ENCODE data around the gene TRIM34.
"Not testable (repeated sequence)": the region's sequence is repeated elsewhere in the genome, so short reads cannot be mapped to it uniquely, and the experiment has no call there.

Gene TRIM34, protein sequence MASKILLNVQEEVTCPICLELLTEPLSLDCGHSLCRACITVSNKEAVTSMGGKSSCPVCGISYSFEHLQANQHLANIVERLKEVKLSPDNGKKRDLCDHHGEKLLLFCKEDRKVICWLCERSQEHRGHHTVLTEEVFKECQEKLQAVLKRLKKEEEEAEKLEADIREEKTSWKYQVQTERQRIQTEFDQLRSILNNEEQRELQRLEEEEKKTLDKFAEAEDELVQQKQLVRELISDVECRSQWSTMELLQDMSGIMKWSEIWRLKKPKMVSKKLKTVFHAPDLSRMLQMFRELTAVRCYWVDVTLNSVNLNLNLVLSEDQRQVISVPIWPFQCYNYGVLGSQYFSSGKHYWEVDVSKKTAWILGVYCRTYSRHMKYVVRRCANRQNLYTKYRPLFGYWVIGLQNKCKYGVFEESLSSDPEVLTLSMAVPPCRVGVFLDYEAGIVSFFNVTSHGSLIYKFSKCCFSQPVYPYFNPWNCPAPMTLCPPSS

DNA sequence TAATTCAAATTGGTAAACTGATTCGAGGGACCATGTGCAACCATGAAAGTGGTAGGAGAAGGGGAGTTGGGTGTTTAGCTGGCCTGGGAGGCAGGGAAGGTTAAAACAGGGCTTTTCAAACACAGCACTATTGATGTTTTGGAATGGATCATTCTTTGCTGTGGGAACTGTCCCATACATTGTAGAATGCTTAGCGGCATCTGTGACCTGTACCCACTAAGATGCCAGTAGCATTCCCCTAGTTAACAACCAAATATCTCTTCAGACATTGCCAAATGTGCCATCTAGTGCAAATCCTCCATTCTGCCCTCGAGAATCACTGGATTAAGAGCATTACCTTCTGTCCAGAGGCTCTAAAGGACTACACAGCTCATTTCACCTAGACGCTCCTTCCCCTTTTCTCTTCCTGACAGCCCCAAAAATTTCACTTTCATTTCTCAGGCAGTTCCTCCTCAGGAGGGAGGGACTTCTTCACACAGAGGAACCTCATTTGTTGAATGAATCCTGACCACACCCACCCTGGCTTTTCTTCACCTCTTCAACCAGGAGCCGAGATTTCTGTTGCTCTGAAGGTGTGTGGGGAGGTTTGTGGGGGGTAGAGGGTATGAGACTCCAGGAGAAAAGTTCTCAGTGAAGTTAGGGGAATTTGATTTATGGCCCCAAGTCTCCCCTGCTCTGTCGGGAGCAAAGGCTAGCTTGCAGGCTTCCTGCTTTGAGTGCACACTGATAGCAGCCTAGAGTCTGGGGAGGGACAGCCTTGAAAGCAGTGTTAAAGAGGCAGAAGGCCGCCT, at the start of gene TRIM34:
Gene TRIM34 (plus strand): TSS at position 513 of the 791 bp plus-strand sequence. CDS start 7,331 bp downstream, outside the sequence.
- peak; percentile 40 for DNase-seq

DNA sequence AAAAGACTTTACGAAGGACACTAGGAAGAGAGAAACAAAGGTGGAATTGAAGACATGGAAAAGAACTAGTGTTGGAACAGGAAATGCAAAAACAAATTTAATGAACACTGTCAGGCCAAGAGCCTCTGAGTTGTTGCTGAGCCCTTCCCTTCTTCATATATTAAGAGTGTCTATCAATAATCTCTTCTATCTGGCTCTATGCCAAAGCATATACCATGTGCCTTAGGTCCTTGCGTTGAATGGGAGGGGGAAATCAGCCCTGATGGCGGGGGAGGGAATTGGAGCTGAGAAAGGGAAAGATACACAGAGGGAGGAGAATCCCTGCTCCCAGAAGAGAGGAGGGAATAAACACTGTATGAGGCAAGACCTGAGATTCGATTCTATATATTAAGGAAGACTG, 49.6 kb upstream of the TRIM34 start:
- DNase-seq = no peak

DNA sequence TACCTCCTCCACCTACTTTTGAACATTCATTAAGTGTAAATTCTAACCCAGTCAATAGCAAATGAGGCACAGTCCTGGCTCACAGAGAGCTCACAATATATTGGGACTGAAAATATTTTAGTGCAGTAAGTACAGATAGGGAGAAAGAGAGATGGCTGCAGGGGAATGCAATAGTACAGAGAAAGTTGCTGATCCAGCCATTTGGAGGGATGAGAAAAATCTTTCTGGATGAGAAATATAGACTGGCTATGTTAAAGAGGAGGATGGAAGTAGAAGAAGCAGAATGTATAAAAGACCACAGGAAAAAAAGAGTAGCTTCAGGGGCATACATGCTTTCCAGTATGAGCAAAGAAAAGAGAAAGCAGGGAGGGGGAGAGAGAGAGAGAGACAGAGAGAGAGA, 47.7 kb upstream of the TRIM34 start:
- no peak for DNase-seq

DNA sequence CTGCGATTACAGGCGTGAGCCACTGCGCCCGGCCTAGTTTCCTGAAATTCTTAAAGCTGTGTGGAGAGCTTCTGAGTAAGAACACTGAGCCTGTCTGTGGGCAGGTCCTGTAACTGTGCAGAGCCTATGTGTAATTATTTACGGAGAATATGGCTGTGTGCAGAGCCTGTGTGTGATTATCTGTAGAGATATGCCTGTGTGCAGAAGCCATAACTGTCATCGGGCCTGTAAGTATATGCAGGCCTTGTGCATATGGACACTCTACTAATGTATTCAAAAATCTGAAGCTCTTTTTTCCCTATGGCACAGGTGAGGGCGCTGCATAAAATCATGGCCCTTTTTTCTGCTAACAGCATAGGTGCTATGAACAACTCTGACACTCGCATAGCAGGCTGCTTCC, 44.2 kb upstream of the TRIM34 start, which contains the start of gene OR52B6:
Gene OR52B6 (plus strand): TSS at position 301 of the 400 bp plus-strand sequence. CDS start 0 bp downstream, at position 301.
- no peak for DNase-seq

DNA sequence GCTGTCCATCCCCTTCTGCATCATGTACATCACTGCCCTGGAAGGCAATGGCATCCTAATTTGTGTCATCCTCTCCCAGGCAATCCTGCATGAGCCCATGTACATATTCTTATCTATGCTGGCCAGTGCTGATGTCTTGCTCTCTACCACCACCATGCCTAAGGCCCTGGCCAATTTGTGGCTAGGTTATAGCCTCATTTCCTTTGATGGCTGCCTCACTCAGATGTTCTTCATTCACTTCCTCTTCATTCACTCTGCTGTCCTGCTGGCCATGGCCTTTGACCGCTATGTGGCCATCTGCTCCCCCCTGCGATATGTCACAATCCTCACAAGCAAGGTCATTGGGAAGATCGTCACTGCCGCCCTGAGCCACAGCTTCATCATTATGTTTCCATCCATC, 43.8 kb upstream of the TRIM34 start:
- DNase-seq = no peak

DNA sequence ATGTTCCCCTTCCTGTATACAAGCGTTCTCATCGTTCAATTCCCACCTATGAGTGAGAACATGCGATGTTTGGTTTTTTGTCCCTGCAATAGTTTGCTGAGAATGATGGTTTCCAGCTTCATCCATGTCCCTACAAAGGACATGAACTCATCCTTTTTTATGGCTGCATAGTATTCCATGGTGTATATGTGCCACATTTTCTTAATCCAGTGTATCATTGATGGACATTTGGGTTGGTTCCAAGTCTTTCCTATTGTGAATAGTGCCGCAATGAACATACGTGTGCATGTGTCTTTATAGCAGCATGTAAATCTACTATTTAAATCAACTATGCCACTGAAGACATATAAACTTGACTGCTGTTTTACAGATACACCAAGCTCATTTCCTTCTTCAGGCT, 40.3 kb upstream of the TRIM34 start:
- not testable (repeated sequence) for DNase-seq

DNA sequence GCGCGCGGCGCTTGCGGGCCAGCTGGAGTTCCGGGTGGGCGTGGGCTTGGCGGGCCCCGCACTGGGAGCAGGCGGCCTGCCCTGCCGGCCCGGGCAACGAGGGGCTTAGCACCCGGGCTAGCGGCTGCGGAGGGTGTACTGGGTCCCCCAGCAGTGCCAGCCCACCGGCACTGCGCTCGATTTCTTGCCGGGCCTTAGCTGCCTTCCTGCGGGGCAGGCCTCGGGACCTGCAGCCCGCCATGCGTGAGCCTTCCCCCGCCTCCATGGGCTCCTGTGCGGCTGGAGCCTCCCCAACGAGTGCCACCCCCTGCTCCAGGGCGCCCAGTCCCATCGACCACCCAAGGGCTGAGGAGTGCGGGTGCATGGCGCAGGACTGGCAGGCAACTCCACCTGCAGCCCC, 34.9 kb upstream of the TRIM34 start:
- DNase-seq = not testable (repeated sequence)

DNA sequence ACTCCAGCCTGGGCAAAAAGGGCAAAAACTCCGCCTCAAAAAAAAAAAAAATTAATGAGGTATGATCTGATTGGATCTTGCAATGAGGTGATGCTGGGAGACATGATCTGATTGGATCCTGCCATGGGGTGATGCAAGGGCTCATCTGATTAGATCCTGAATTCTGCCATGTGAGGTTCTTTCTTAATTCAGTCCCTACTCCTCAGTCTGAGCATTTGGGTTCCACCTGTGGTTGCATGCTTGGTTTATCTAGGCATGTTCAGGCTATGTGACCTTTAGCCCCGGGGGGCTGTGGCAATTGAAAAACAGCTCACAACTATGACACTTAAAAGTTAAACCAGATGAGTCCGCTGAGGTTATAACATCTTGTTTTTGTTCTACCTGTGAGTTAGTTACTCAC, 33.2 kb upstream of the TRIM34 start:
- no peak for DNase-seq

DNA sequence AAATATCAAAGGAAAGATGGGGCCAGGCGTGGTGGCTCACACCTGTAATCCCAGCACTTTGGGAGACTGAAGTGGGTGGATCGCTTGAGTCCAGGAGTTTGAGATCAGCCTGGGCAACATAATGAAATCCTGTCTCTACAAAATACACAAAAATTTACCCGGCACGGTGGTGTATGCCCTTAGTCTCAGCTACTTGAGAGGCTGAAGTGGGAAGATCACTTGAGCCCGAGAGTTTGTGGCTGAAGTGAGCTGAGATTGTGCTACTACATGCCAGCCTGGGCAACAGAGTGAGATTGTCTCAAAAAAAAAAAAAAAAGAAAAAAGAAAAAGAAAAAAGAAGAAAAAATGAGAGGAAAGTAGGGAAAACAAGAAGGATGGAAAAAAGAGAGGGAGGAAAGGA, 32.2 kb upstream of the TRIM34 start:
- DNase-seq = no peak

DNA sequence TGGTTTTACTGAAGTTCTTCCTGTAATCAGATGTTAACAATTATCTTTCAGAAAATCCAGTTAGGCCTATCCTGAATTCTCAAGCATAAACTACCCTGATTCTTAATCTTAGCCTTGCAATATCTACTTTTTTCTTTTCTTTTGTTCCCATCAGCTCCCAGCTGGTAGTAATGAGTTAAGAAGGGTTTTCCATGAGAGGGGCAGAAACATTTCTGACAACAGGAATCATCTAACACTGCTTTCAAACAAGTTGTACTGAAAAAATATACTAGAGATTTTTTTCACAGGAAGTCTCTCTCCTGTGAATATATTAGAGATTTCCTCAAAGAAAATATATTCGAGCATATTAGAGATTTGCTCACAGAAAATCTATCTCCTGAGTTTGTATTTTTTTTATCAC, 31.7 kb upstream of the TRIM34 start:
- DNase-seq = no peak

DNA sequence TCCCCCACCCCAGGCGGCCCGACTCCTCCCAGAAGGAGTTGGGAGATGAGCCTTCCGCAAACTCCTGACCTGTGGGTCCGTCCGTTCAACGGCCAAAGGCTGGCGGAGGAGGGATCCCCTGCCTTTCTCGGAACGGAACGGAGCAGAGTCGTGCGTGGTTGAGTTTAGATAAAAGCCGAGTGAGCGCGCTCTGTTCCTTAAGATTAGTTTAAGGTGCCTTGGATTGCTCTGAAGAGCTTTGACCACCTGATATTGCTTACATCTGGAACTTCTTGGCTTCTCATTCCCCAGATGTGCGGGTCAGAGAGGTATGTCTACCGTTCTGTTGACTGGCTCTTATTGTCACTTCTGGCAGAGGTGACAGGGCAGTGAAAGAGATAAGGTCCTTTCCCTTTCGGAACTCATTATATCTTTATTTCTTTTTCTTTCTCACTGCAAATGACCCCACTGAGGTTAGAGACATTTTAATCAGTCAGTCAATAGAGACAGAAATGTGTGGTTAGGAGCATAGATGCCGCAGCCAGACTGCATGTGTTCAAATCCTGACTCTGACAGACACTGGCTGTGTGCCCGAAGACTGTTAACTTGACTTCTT, 28.1 kb upstream of the TRIM34 start, which contains the start of gene TRIM6:
Gene TRIM6 (plus strand): TSS at position 31 of the 595 bp plus-strand sequence. CDS start 261 bp downstream, at position 292.
- DNase-seq = no peak

DNA sequence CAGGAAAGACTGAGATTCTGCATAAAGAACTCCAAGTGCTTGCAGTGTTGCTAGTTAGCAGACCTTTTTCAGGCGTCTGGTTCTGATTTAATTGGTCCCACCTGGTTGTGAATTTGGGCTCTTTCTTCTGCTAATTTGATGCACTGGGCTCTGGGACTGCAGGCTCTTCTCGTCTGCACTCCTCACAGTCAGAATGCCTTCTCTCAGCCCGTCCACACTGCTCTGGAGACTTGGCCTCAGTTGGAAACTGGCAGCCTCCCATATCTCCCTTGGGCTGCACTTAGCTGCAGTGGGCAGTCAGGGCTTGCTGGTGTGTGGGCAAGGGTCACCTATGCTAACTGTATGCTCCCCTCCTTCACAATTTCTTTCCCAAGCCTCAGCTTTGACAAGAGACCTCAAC, 26.8 kb upstream of the TRIM34 start:
- no peak for DNase-seq

DNA sequence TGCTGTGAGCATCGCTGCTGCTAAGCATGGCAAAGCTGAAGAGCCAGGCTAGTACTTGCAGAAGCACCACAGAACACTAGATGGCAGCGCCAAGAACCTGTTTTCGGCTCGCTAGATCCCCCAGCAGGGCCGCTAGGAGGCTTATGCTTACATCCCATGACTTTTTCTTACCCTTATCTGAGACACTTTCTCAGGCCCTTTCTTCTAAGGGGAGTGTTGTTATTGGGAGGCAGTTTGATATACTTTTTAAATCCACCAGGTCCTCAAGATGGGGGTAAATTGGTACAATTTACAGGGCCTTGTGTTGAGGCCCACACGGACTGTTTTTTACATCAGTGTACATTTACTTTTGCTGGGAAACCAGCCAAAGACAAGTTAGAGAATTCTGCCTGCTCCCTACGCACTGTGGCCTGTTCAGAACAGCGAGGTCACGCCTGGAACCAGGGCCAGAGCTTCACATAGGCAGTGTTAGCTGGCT, 24.4 kb upstream of the TRIM34 start:
- no peak for DNase-seq

DNA sequence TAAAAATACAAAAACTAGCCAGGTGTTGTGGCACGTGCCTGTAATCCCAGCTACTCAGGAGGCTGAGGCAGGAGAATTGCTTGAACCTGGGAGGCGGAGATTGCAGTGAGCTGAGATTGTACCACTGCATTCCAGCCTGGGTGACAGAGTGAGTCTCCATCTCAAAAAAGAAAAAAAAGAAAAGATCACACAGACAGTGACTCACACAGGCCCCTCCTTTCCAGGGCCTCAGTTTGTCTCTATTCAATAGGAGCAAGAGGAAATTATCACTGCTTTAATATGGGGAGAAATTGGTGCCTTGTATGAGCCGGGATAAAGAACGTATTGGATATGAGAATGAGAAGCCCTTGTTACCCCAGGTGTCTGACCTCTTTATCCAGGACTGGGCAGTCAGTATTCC, 22.0 kb upstream of the TRIM34 start:
- DNase-seq = not testable (repeated sequence)

DNA sequence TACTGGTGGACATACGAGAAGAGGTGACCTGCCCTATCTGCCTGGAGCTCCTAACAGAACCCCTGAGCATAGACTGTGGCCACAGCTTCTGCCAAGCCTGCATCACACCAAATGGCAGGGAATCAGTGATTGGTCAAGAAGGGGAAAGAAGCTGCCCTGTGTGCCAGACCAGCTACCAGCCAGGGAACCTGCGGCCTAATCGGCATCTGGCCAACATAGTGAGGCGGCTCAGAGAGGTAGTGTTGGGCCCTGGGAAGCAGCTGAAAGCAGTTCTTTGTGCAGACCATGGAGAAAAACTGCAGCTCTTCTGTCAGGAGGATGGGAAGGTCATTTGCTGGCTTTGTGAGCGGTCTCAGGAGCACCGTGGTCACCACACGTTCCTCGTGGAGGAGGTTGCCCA, 21.5 kb upstream of the TRIM34 start:
- DNase-seq = no peak

DNA sequence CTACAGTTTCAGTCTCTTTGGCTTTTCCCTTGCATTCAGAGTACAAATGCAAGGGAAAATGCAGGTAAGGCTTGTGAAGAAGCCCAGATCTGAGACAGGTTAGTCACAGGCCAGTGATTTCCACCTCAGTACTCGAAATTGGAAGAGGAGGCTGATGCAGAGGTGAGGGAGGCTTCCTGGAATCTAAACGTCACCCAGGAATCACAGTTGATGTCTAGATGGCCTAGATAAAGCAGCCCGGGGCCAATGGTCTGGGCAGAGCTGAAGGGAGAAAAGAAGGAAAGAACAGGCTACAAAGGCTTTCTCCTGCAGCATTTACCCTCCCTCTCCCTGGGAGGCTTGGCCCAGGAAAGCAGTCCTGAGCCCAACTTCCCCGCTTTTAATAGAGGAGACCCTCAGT, 19.9 kb upstream of the TRIM34 start:
- DNase-seq = no peak

DNA sequence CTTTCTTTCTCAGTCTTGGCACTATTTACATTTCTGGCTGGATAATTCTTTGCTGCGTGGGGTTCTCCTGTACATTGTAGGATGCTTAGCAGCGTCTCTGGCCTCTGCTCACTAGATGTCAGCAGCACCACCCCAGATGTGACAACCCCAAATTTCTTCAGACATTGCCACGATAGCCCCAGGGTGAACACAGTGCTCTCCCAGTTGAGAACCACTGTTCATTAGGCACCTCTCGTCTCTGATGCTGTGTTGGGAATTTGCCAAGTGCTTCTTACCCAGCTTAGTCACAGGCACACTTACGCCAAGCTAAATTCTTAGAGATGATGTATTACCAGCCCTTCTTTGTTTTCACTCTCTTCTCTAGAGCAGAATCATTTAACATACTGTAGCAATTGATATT, 19.0 kb upstream of the TRIM34 start:
- no peak for DNase-seq

DNA sequence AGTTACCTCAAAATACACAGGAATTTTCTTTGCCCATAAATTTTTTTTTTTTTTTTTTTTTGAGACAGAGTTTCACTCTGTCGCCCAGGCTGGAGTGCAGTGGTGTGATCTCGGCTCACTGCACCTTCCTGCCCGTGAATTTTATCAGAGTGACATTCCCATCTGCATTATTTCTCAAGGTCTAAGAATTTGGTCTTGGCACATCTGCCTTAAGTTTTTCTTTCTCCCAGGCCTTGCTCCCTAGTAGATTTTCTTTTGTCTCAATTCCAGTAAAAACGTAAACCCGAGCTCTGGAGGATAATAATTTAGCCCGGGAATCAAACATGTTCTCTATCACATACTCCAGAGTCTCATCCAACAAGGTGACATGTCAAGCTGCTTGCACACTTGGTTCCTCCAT, 16.0 kb upstream of the TRIM34 start:
- DNase-seq = no peak

DNA sequence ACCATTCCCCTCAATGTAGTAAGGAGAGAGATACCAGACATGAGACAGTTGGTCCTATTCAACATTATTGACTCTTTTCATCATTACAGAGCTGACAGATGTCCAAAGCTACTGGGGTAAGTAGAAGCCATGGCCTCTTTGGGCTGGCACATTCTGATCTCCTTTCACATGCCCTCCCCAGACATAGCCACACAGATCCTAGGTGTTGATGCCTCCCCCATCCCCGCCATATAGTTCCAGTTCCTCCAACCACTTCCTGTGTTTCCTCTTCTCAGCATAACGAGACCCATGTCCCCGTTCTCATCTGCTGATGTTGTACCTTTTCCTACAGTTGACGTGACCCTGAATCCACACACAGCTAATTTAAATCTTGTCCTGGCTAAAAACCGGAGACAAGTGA, 14.4 kb upstream of the TRIM34 start:
- no peak for DNase-seq

DNA sequence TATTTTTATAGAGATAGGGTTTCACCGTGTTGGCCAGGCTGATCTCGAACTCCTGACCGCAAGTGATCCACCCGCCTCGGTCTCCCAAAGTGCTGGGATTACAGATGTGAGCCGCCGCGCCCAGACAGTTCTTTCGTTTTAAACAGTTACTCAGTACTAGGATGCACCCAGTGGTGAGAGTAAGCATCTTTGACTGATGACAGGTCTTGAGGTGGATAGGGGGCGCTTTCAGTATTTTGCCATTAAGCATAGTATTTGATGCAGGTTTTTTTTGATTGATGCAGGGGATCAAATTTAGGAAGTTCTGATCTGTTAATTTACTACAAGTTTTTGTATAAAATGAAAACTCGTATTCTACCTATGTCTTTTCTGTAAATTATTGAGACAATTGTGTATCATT, 13.2 kb upstream of the TRIM34 start:
- DNase-seq = no peak

DNA sequence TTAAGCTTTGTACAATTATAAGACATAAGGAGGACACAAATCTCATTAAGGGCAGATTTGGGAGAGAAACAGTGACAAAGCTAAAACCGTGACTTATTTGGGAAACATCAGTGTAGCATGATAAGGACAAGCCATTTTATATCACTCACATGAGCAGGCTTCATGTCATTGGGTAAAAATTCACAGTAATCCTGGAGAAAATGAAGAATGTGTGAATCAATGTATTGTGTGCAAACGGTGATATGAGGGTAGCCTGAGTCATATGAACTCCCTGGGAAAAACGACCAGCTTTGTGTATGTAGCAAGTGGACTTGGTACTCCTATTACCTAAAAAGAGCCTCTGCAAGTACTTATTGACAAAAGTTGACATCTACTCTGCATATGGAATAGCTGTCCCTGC, 6.0 kb upstream of the TRIM34 start:
- no peak for DNase-seq

DNA sequence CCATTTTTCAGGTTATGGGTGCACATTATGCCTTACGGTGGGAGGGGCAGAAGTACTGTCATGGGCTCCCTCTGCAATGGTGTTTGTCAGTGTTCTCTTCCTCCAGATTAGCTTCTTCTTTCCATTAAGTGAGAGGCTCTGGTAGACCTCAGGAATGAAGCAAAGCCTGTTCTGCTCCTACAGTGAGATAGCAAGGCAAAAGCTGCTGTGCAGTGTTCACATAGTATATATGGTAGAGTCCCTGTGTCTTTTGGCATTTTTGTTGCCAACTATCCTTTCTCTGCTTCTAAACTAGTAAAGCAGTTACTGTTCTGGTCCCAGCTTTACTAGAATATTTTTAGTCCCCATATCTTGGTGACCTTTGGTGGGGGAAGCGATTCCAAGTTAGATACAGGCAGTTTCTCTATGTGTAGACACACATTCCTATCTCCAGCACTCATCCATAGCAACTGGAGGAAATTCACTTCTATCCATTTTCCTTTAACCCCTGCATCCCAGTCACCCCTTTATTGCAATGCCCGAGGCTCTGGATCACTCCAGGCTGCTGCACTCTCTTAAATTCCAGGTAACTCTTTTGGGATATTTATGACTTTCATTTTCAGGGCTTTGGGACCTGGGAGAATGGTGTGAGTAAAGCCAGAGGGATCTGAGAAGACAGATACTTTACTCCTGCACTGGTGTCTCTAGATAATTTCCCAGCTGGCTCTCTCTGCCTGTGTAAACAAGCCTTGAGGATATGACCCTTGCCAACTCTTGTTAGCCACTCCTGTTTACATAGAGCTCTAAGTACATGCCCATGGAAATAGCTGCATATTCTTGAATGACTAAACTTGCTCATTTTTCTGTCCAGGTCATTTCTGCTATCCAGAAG, 3.9 kb upstream of the TRIM34 start:
- no peak for DNase-seq

Data from GF-D8 (cell line).